Suprapubic skin (tissue), 4 donors: ENCODE measurements around the gene MED10. TPM values are rescaled to one million over a fixed set of nuclear protein-coding genes. Genes with fewer than 3 reads are reported as not detected.

Source experiments
- DNase-seq, 2 donors: peaks; one replicate each; pipeline ENCODE4 v3.0.0-alpha.2; 2019; ENCODE audit warnings: low spot score in 2 of 2
- H3K27ac ChIP-seq: fragments of 200-600 bp; sonication (generic); one replicate; pipeline ENCODE4 v1.5.1; 2019
- H3K27me3 ChIP-seq: fragments of 200-600 bp; sonication (generic); one replicate; pipeline ENCODE4 v1.5.1; 2019
- H3K36me3 ChIP-seq: fragments of 200-600 bp; sonication (generic); one replicate; pipeline ENCODE4 v1.5.1; 2019
- H3K4me1 ChIP-seq: fragments of 200-600 bp; sonication (generic); one replicate; pipeline ENCODE4 v1.5.1; 2019
- H3K4me3 ChIP-seq: fragments of 200-600 bp; sonication (generic); one replicate; pipeline ENCODE4 v1.5.1; 2019; ENCODE audit warnings: mild to moderate bottlenecking
- H3K9me3 ChIP-seq: fragments of 200-600 bp; sonication (generic); one replicate; pipeline ENCODE4 v1.5.1; 2019
- CTCF ChIP-seq, 2 donors: fragments of 200-600 bp in 1 of 2; fragments of 450-650 bp in 1 of 2; sonication (generic) in 1 of 2; IDR thresholded peaks; one replicate each; pipeline ENCODE4 v1.5.1; 2016 to 2019; ENCODE audit warnings: antibody characterized with exemption in 2 of 2, mild to moderate bottlenecking in 1 of 2, moderate library complexity in 1 of 2
- EP300 ChIP-seq: sonication (generic); formaldehyde crosslinking; IDR thresholded peaks from one replicate; pipeline ENCODE4 v1.6.1; 2017; ENCODE audit warnings: antibody characterized with exemption
- POLR2A ChIP-seq, 2 donors: fragments of 450-650 bp; IDR thresholded peaks; one replicate each; pipeline ENCODE4 v1.6.1; 2017; ENCODE audit warnings: antibody characterized with exemption in 2 of 2, mild to moderate bottlenecking in 2 of 2, moderate library complexity in 2 of 2
- POLR2AphosphoS5 ChIP-seq, 3 donors: sonication (generic); formaldehyde crosslinking; IDR thresholded peaks; one replicate each; pipeline ENCODE4 v1.6.1; 2017; ENCODE audit warnings: antibody characterized with exemption in 3 of 3
- WGBS: methylation state at CpG from one replicate; pipeline ENCODE4 v1.1.5; 2018; 5-methylcytosine and 5-hydroxymethylcytosine counted together
- total RNA-seq, 4 donors: library from RNA; depleted of rRNA; stranded (reverse); fragments of >200 nt; gene quantifications; one replicate each; pipeline ENCODE4 v1.1.0, GENCODE V29; 2016

Gene MED10
- total RNA-seq, 4 donors from 2014 or later, result 20.1 to 38.8 (median 32.5) TPM

GRCh38 chr5:6395621-6396020, 17.3 kb upstream of the MED10 start:
- no peak for DNase-seq
- Histone ChIP-seq H3K27me3 (peaks cover 22% of the 10 kb centered on the region), H3K36me3 (no peaks in the 10 kb centered on the region), H3K4me1 (peaks cover 3% of the 10 kb centered on the region), H3K9me3 (no peaks in the 10 kb centered on the region), H3K4me3 (no peak overlapping the region), H3K27ac (no peak overlapping the region)
- TF ChIP-seq POLR2AphosphoS5 (IDR thresholded peaks at IDR 0.05) (no peak), EP300 (no peak), POLR2A (IDR thresholded peaks at IDR 0.05) (no peak), CTCF (IDR thresholded peaks at IDR 0.05) (no peak)
- WGBS, result 95% methylated on average over 3 of the region's 3 CpGs

DNA sequence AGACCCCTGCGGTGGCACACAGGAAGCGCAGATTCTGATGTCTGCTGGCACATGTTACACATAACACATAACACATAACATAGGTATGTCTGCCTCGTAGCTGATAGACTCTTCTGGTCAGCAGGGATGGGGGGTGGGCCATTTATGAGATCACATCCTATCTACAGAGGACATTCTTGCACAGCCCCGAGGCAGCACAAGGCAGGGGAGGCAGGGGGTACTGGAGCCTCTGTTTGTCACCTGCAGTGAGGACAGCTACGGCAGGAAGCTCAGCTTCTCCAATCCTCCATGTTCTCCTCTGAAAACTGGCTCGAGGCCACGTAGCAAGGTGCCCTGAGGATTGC, 16.7 kb upstream of the MED10 start:
- H3K36me3 ChIP-seq, result no peaks in the 10 kb centered on the region
- H3K4me3 ChIP-seq, result no peak overlapping the region
- H3K4me1 ChIP-seq, result no peaks in the 10 kb centered on the region
- no peak for DNase-seq
- WGBS, result 64% methylated on average over 3 of the region's 7 CpGs
- H3K9me3 ChIP-seq, result no peaks in the 10 kb centered on the region
- no peak for TF ChIP-seq POLR2A (IDR thresholded peaks at IDR 0.05)
- no peak for TF ChIP-seq POLR2AphosphoS5 (IDR thresholded peaks at IDR 0.05)
- TF ChIP-seq CTCF (IDR thresholded peaks at IDR 0.05), result no peak
- no peak for TF ChIP-seq EP300
- H3K27ac ChIP-seq, result no peak overlapping the region
- peaks cover 25% of the 10 kb centered on the region for H3K27me3 ChIP-seq

GRCh38 chr5:6394429-6395101, 16.2 kb upstream of the MED10 start:
- no peak for DNase-seq
- Histone ChIP-seq H3K27ac (no peak overlapping the region), H3K36me3 (no peaks in the 10 kb centered on the region), H3K27me3 (peaks cover 28% of the 10 kb centered on the region), H3K4me1 (no peaks in the 10 kb centered on the region), H3K4me3 (no peak overlapping the region), H3K9me3 (no peaks in the 10 kb centered on the region)
- WGBS, result 96% methylated on average over 2 of the region's 12 CpGs
- no peak for TF ChIP-seq EP300

GRCh38 chr5:6393596-6394194, 15.3 kb upstream of the MED10 start:
- H3K4me3 ChIP-seq, result no peak overlapping the region
- peaks cover 28% of the 10 kb centered on the region for H3K27me3 ChIP-seq
- no peak for DNase-seq
- H3K9me3 ChIP-seq, result no peaks in the 10 kb centered on the region
- no peak for TF ChIP-seq EP300
- no peak for TF ChIP-seq POLR2A (IDR thresholded peaks at IDR 0.05)
- no peak for TF ChIP-seq CTCF (IDR thresholded peaks at IDR 0.05)
- TF ChIP-seq POLR2AphosphoS5 (IDR thresholded peaks at IDR 0.05), result no peak
- no peaks in the 10 kb centered on the region for H3K4me1 ChIP-seq
- 78% methylated on average over 2 of the region's 2 CpGs for WGBS
- no peaks in the 10 kb centered on the region for H3K36me3 ChIP-seq
- H3K27ac ChIP-seq, result no peak overlapping the region

DNA sequence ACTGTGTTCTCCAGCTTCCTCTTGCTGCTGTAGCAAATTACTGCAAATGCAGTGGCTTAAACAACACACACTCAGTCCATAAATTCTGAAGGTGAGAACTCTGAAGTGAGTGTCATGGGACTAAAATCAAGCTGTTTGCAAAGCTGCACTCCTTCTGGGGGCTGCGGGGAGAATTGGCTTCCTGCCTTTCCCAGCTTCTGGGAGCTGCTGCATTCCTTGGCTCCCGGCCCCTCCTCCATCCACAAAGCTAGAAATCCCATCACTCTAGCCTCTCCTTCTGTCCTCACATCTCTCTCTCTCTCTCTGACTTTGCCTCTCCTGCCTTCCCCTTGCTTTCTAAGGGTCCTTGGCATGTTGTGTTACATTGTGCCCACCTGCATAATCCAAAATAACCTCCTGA, 14.2 kb upstream of the MED10 start:
- no peaks in the 10 kb centered on the region for H3K36me3 ChIP-seq
- no peaks in the 10 kb centered on the region for H3K4me1 ChIP-seq
- no peak overlapping the region for H3K27ac ChIP-seq
- no peak overlapping the region for H3K4me3 ChIP-seq
- no peak for TF ChIP-seq POLR2AphosphoS5 (IDR thresholded peaks at IDR 0.05)
- no peak for TF ChIP-seq EP300
- TF ChIP-seq CTCF (IDR thresholded peaks at IDR 0.05), result no peak
- no peak for TF ChIP-seq POLR2A (IDR thresholded peaks at IDR 0.05)
- 29% methylated on average over 2 of the region's 2 CpGs for WGBS
- H3K27me3 ChIP-seq, result peaks cover 28% of the 10 kb centered on the region
- no peaks in the 10 kb centered on the region for H3K9me3 ChIP-seq
- no peak for DNase-seq
